Endothelial cell of umbilical vein (primary cell): Measurements from ENCODE around the gene SAP30. TPM values are rescaled to one million over a fixed set of nuclear protein-coding genes. Genes with fewer than 3 reads are reported as not detected.

Source experiments
- BruUV-seq: library from RNA; stranded (reverse); fragments of 400-500 nt; replicated peaks from 2 replicates; lab custom pipeline; 2021; lab: Mats Ljungman, UMichigan
- CTCF ChIA-PET: fragments of 300-600, 350-600 bp; sonication (Branson Sonifier 250); formaldehyde crosslinking; loops from one replicate; lab custom pipeline; 2021; ENCODE audit warnings: antibody characterized with exemption, inconsistent platforms; lab: Charles Lee
- POLR2A ChIA-PET: fragments of 300-600, 350-600 bp; sonication (Branson Sonifier 250); formaldehyde crosslinking; loops from one replicate; lab custom pipeline; 2021; ENCODE audit warnings: antibody characterized with exemption, inconsistent platforms; lab: Charles Lee
- DNase-seq: peaks from one replicate; pipeline ENCODE4 v3.0.0-alpha.2; 2011; ENCODE audit warnings: low read depth, low spot score
- FAIRE-seq: peaks from 2 replicates; lab custom pipeline; 2011; peaks lifted over from hg19 to GRCh38; lab: Jason Lieb, UNC
- H2AFZ ChIP-seq: 2 replicates; pipeline ENCODE4 v1.6.0; 2012; ENCODE audit warnings: low read depth, low read length, control low read depth, inconsistent platforms
- H3K27ac ChIP-seq: 2 replicates; pipeline ENCODE4 v1.5.1; 2011; ENCODE audit warnings: low read depth, mild to moderate bottlenecking, control low read depth, low read length, moderate library complexity; ENCODE audit not compliant: insufficient read depth
- H3K27me3 ChIP-seq, 2 experiments: 2 replicates each; pipeline versions ENCODE4 v1.6.0 to v1.6.1; 2011; ENCODE audit warnings: low read length in 2 of 2, mixed read lengths in 1 of 2; ENCODE audit not compliant: control insufficient read depth in 2 of 2, insufficient read depth in 2 of 2
- H3K36me3 ChIP-seq, 2 experiments: 2 replicates in 1 of 2; 3 replicates in 1 of 2; pipeline ENCODE4 v1.5.1; 2011; ENCODE audit warnings: low read length in 2 of 2, mild to moderate bottlenecking in 1 of 2, moderate library complexity in 1 of 2; ENCODE audit not compliant: control insufficient read depth in 2 of 2, insufficient read depth in 2 of 2; ENCODE audit errors: extremely low read depth in 1 of 2
- H3K4me1 ChIP-seq: 3 replicates; pipeline ENCODE4 v1.5.1; 2011; ENCODE audit warnings: mild to moderate bottlenecking, low read length; ENCODE audit not compliant: control insufficient read depth, insufficient read depth; ENCODE audit errors: extremely low read depth
- H3K4me2 ChIP-seq: 2 replicates; pipeline ENCODE4 v1.6.1; 2011; ENCODE audit warnings: low read length, control low read depth, mixed read lengths; ENCODE audit not compliant: insufficient read depth
- H3K4me3 ChIP-seq, 3 experiments: fragments of 200-600 bp in 1 of 3; sonication (generic), shearing (Covaris generic) in 1 of 3; replicated peaks in 1 of 3; 2 replicates each; pipeline ENCODE4 v1.5.1; 2011 to 2016; ENCODE audit warnings: control low read depth in 3 of 3, low read length in 3 of 3, mild to moderate bottlenecking in 2 of 3, inconsistent platforms in 1 of 3, low read depth in 1 of 3, moderate library complexity in 1 of 3; ENCODE audit not compliant: insufficient read depth in 1 of 3
- H3K79me2 ChIP-seq: 2 replicates; pipeline ENCODE4 v1.6.0; 2012; ENCODE audit warnings: low read length, inconsistent platforms; ENCODE audit not compliant: control insufficient read depth, insufficient read depth
- H3K9ac ChIP-seq: replicated peaks from 2 replicates; pipeline ENCODE3; 2011; ENCODE audit warnings: low read length, control low read depth; ENCODE audit not compliant: insufficient read depth; ENCODE audit errors: extremely low read depth
- H3K9me1 ChIP-seq: replicated peaks from 3 replicates; pipeline ENCODE4 v1.6.0; 2011; ENCODE audit warnings: mild to moderate bottlenecking, low read length; ENCODE audit not compliant: control insufficient read depth, insufficient read depth; ENCODE audit errors: extremely low read depth
- H3K9me3 ChIP-seq: replicated peaks from 2 replicates; pipeline ENCODE4 v1.5.1; 2012; ENCODE audit warnings: low read length, inconsistent platforms; ENCODE audit not compliant: control insufficient read depth, insufficient read depth
- H4K20me1 ChIP-seq: replicated peaks from 2 replicates; pipeline ENCODE3; 2011; ENCODE audit warnings: mild to moderate bottlenecking, low read length; ENCODE audit not compliant: control insufficient read depth, insufficient read depth; ENCODE audit errors: extremely low read depth
- EZH2 ChIP-seq: IDR thresholded peaks from 2 replicates; pipeline ENCODE4 v1.6.1; 2012; ENCODE audit warnings: borderline replicate concordance, low read depth, mild to moderate bottlenecking, moderate library complexity, low read length, inconsistent platforms; ENCODE audit not compliant: severe bottlenecking
- FOS ChIP-seq: IDR thresholded peaks from 2 replicates; pipeline ENCODE4 v1.6.1; 2011; ENCODE audit warnings: mild to moderate bottlenecking, low read length, moderate library complexity, borderline replicate concordance; ENCODE audit not compliant: insufficient read depth
- GATA2 ChIP-seq: IDR thresholded peaks from 2 replicates; pipeline ENCODE4 v1.7.0; 2011; ENCODE audit warnings: low read depth, mild to moderate bottlenecking, moderate library complexity, mixed read lengths, low read length; ENCODE audit not compliant: insufficient read length, insufficient read depth
- JUN ChIP-seq: IDR thresholded peaks from 2 replicates; pipeline ENCODE4 v1.6.1; 2011; ENCODE audit warnings: borderline replicate concordance, low read depth; ENCODE audit not compliant: insufficient read length, insufficient read depth
- MYC ChIP-seq: IDR thresholded peaks from one replicate; pipeline ENCODE4 v1.6.1; 2011; ENCODE audit warnings: mild to moderate bottlenecking, low read depth, low read length
- POLR2A ChIP-seq: IDR thresholded peaks from 2 replicates; pipeline ENCODE4 v1.6.1; 2012; ENCODE audit warnings: low read depth, mild to moderate bottlenecking, control low read depth, low read length
- POLR2AphosphoS5 ChIP-seq: IDR thresholded peaks from 2 replicates; pipeline ENCODE4 v1.6.1; 2012; ENCODE audit warnings: low read depth, mild to moderate bottlenecking, control low read depth, low read length, moderate library complexity; ENCODE audit not compliant: insufficient read depth
- dilution Hi-C: fragments of 300-500 bp; cut with MboI; formaldehyde crosslinking; loops from one replicate; pipeline ENCODE4 v1.15.0; 2019; ENCODE audit warnings: low sequenced_read_pairs; ENCODE audit not compliant: extremely low pct_ligation_motif_present
- intact Hi-C: fragments of 100-400 bp; cut with micrococcal nuclease; formaldehyde crosslinking; loops from one replicate; pipeline ENCODE4 v1.10.0; 2022
- polyA plus RNA-seq, 4 experiments: library from polyadenylated mRNA; depleted of rRNA in 3 of 4; stranded (reverse) in 3 of 4; unstranded in 1 of 4; fragments of >200 nt; gene quantifications; 2 replicates each; pipeline versions ENCODE4 v1.2.1 to v1.2.3, GENCODE V29; 2011 to 2012; ENCODE audit warnings: missing spikeins in 1 of 4
- total RNA-seq: library from RNA; stranded (reverse); gene quantifications from 2 replicates; pipeline ENCODE4 v1.2.3, GENCODE V29; 2021
- TF ChIP-seq, protein P1 (sequence below): IDR thresholded peaks from 2 replicates; pipeline ENCODE4 v1.6.1; 2011; ENCODE audit not compliant: insufficient read depth, insufficient read length
- TF ChIP-seq, protein P2 (sequence below), 2 donors: IDR thresholded peaks; 1 replicate in 1 of 2; 2 replicates in 1 of 2; pipeline ENCODE4 v1.5.1; 2011; ENCODE audit warnings: low read length in 2 of 2, mild to moderate bottlenecking in 2 of 2, moderate library complexity in 2 of 2, control low read depth in 1 of 2, inconsistent platforms in 1 of 2, low read depth in 1 of 2; ENCODE audit not compliant: insufficient read depth in 1 of 2; ENCODE audit errors: extremely low read depth in 1 of 2

Gene SAP30
- total and polyA plus RNA-seq, 2 donors (not counting 3 experiments of a cell fraction or from before 2014, with no cell fraction given) = 9.9 to 23.8 TPM

DNA sequence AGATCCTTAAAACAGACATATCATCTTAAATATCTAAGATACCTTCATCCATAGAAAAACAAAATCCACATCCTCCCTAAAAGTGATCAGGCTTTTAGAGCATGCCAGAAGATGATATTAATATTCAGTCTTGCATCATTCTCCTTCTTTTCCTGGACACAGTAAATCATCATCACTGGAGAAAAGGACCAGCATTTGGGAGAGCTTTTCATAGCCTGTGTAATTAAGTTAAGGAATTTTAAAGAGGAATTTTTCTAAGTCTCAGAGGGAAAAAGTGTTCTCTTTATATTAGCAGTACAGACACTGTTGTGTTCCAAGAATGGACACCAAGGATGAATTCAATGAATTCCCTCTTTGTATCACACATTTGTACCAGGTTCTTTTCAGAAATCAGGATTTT lies 27.5 kb downstream of the SAP30 start:
- Histone ChIP-seq H3K36me3 (no peaks in the 10 kb centered on the region), H3K9me3 (no peaks in the 10 kb centered on the region), H3K9me1 (no peaks in the 10 kb centered on the region), H4K20me1 (no peaks in the 10 kb centered on the region), H3K4me2 (no peak overlapping the region), H3K4me3 (no peak overlapping the region), H3K27ac (no peak overlapping the region), H3K27me3 (no peaks in the 10 kb centered on the region), H3K4me1 (no peaks in the 10 kb centered on the region), H2AFZ (no peak overlapping the region), H3K79me2 (no peaks in the 10 kb centered on the region), H3K9ac (no peak overlapping the region)
- POLR2A ChIA-PET = no interaction called here
- FAIRE-seq (no peak), DNase-seq (no peak)
- no TSS peak for BruUV-seq
- CTCF ChIA-PET = interaction anchor here (1.2 to 1.9 kb wide), 3 partner anchors 11 to 79 kb away, joined by 4 to 7 read pairs (median 6); no protein-coding TSS in a partner anchor
- intact Hi-C loops = no loop called here
- dilution Hi-C loops = no loop called here
- no peak for TF ChIP-seq JUN
- TF ChIP-seq, protein P1, sequence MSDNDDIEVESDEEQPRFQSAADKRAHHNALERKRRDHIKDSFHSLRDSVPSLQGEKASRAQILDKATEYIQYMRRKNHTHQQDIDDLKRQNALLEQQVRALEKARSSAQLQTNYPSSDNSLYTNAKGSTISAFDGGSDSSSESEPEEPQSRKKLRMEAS = no peak
- no peak for TF ChIP-seq MYC
- TF ChIP-seq POLR2AphosphoS5 = no peak
- TF ChIP-seq, protein P2, sequence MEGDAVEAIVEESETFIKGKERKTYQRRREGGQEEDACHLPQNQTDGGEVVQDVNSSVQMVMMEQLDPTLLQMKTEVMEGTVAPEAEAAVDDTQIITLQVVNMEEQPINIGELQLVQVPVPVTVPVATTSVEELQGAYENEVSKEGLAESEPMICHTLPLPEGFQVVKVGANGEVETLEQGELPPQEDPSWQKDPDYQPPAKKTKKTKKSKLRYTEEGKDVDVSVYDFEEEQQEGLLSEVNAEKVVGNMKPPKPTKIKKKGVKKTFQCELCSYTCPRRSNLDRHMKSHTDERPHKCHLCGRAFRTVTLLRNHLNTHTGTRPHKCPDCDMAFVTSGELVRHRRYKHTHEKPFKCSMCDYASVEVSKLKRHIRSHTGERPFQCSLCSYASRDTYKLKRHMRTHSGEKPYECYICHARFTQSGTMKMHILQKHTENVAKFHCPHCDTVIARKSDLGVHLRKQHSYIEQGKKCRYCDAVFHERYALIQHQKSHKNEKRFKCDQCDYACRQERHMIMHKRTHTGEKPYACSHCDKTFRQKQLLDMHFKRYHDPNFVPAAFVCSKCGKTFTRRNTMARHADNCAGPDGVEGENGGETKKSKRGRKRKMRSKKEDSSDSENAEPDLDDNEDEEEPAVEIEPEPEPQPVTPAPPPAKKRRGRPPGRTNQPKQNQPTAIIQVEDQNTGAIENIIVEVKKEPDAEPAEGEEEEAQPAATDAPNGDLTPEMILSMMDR (IDR thresholded peaks at IDR 0.05; ENCODE audit: extremely low read depth in 1 of 2, insufficient read depth in 1 of 2, low read depth in 1 of 2, low read length in 2 of 2) = no peak
- no peak for TF ChIP-seq FOS
- no peak for TF ChIP-seq GATA2
- no peak for TF ChIP-seq POLR2A
- TF ChIP-seq EZH2 = no peak
